HepG2 (cell line): ENCODE results near the gene THRSP. TPM values are rescaled to one million over a fixed set of nuclear protein-coding genes. Genes with fewer than 3 reads are reported as not detected.

Experiments used
- GATAD2A ChIP-seq: IDR thresholded peaks from 2 replicates; pipeline ENCODE4 v1.6.1; 2016
- HNRNPUL1 ChIP-seq: fragments of 200-400 bp; formaldehyde crosslinking; IDR thresholded peaks from 2 replicates; pipeline ENCODE4 v1.6.1; 2017; ENCODE audit warnings: low read depth, mild to moderate bottlenecking, low read length, moderate library complexity
- NR2F1 ChIP-seq, 2 experiments: fragments of 450-650 bp in 1 of 2; formaldehyde crosslinking in 1 of 2; IDR thresholded peaks; 2 replicates each; pipeline versions ENCODE4 v1.5.0 to v1.6.1; 2016 to 2020; ENCODE audit warnings: mild to moderate bottlenecking in 1 of 2, missing compliant biosample characterization in 1 of 2, missing genetic modification reagents in 1 of 2, moderate library complexity in 1 of 2
- PHF8 ChIP-seq: sonication (generic); formaldehyde crosslinking; IDR thresholded peaks from 2 replicates; pipeline ENCODE4 v1.5.0; 2020; ENCODE audit warnings: missing genetic modification reagents
- PRPF4 ChIP-seq: fragments of 200-400 bp; formaldehyde crosslinking; IDR thresholded peaks from 2 replicates; pipeline ENCODE4 v1.6.1; 2016; ENCODE audit warnings: low read length, low read depth; ENCODE audit not compliant: poor library complexity, severe bottlenecking
- PTBP1 ChIP-seq: fragments of 200-400 bp; formaldehyde crosslinking; IDR thresholded peaks from 2 replicates; pipeline ENCODE4 v1.6.1; 2018; ENCODE audit warnings: low read length, low read depth; ENCODE audit not compliant: poor library complexity, severe bottlenecking
- SMARCE1 ChIP-seq: fragments of 450-650 bp; IDR thresholded peaks from 2 replicates; pipeline ENCODE4 v1.6.1; 2017; ENCODE audit warnings: borderline replicate concordance
- ZFAT ChIP-seq: sonication (generic); formaldehyde crosslinking; conservative IDR thresholded peaks from 2 replicates; pipeline ENCODE4 v1.8.1; 2023; ENCODE audit warnings: missing genetic modification reagents, inconsistent platforms
- ZNF10 ChIP-seq: sonication (generic); formaldehyde crosslinking; IDR thresholded peaks from 2 replicates; pipeline ENCODE4 v1.4.0; 2020; ENCODE audit warnings: mild to moderate bottlenecking, low read depth, missing genetic modification reagents, borderline replicate concordance
- ZNF235 ChIP-seq: sonication (generic); formaldehyde crosslinking; IDR thresholded peaks from 2 replicates; pipeline ENCODE4 v1.8.1; 2023; ENCODE audit warnings: mild to moderate bottlenecking, missing genetic modification reagents, borderline replicate concordance
- ZNF496 ChIP-seq: sonication (generic); formaldehyde crosslinking; IDR thresholded peaks from 2 replicates; pipeline ENCODE4 v1.8.1; 2023; ENCODE audit warnings: mild to moderate bottlenecking, moderate library complexity, missing genetic modification reagents; ENCODE audit not compliant: insufficient replicate concordance
- ZNF572 ChIP-seq: sonication (generic); formaldehyde crosslinking; IDR thresholded peaks from 2 replicates; pipeline ENCODE4 v1.5.1; 2020; ENCODE audit warnings: mild to moderate bottlenecking, missing genetic modification reagents
- ZNF615 ChIP-seq: sonication (generic); formaldehyde crosslinking; IDR thresholded peaks from 2 replicates; pipeline ENCODE4 v1.5.0; 2020; ENCODE audit warnings: mild to moderate bottlenecking, missing genetic modification reagents, borderline replicate concordance
- polyA plus RNA-seq, 8 experiments: library from polyadenylated mRNA; depleted of rRNA in 3 of 8; stranded (reverse) in 7 of 8; unstranded in 1 of 8; fragments of >200 nt; fragmentation: Illumina TruSeq in 4 of 8; extraction: Trizol in 4 of 8; gene quantifications; 2 replicates each; pipeline versions ENCODE4 v1.2.1 to v1.2.3, GENCODE V29; 2011 to 2016; ENCODE audit warnings: low read depth in 4 of 8, missing spikeins in 1 of 8, mixed read lengths in 1 of 8; ENCODE audit not compliant: insufficient read depth in 1 of 8
- total RNA-seq, 5 experiments: library from RNA; depleted of rRNA; stranded (reverse); fragments of >200 nt; fragmentation: Illumina TruSeq; extraction: Trizol; gene quantifications; 2 replicates each; pipeline ENCODE4 v1.2.3, GENCODE V29; 2016; ENCODE audit warnings: low read depth in 1 of 5
- TF ChIP-seq, protein P1 (sequence below): sonication (generic); formaldehyde crosslinking; IDR thresholded peaks from 2 replicates; pipeline ENCODE4 v1.4.0; 2020; ENCODE audit warnings: missing genetic modification reagents, borderline replicate concordance
- TF ChIP-seq, protein P2 (sequence below): sonication (generic); formaldehyde crosslinking; IDR thresholded peaks from 2 replicates; pipeline ENCODE4 v1.5.0; 2020; ENCODE audit warnings: missing genetic modification reagents
- TF ChIP-seq, protein P3 (sequence below): sonication (generic); formaldehyde crosslinking; IDR thresholded peaks from 2 replicates; pipeline ENCODE4 v1.9.0; 2021; ENCODE audit warnings: missing genetic modification reagents, mild to moderate bottlenecking, borderline replicate concordance
- TF ChIP-seq, protein P4 (sequence below): sonication (generic); formaldehyde crosslinking; IDR thresholded peaks from 2 replicates; pipeline ENCODE4 v1.5.0; 2020; ENCODE audit warnings: mild to moderate bottlenecking, missing genetic modification reagents
- TF ChIP-seq, protein P5 (sequence below): sonication (generic); formaldehyde crosslinking; IDR thresholded peaks from 2 replicates; pipeline ENCODE4 v1.8.0; 2023; ENCODE audit warnings: mild to moderate bottlenecking, missing genetic modification reagents

The THRSP gene
- total and polyA plus RNA-seq, 2 of the 13 experiments (the other 11 are each of a cell fraction or from before 2014, with no cell fraction given) = 0.13 to 0.58 TPM

DNA sequence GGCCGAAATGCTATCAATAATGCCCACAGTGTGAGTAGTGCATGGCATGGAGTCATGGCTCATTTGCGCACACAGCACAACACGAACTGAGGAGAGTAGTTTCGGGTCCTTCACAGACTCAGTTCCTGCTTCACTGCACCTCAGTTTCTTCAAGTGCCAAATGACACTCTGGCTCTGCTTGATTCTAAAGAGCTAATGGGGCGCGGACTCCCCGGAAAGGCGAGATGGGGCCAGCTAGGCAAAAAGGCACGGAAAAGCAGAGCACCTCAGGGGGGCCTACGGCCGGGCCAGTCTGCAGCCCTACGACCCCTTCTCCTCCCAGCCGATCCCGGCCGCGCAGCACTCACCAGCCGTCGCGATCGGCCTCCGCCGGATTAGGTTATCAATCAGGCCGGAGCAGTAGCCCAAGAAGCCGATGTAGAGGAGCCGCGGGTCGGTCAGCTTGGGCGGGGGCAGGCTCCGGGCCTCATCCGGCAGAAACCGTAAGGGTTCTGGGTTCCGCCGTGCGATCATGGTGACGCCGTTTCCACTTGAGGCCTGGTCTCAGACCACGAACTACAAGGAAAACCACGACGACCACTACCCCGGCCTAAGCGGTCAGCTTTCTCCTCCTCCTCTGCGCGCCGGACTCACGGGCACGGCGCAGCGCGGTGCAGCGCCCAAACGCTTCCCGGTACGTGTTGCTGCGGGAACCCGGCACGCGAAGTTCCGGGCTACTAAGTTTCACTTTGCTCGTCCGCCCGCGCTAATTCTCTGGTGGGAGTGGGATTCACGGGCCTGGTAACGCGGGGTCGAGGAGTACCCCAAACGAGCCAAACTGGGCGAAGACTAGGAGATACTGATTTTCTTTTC is 15.8 kb downstream of the THRSP start, which contains the start of gene NDUFC2 (continued):
- TF ChIP-seq PRPF4 = no peak
- TF ChIP-seq ZNF572 (CRISPR knock-in tag) = peak; percentile 92
- TF ChIP-seq ZNF235 (CRISPR knock-in tag) = no peak; the same call in 1 of the 2 replicates
- TF ChIP-seq, protein P1, sequence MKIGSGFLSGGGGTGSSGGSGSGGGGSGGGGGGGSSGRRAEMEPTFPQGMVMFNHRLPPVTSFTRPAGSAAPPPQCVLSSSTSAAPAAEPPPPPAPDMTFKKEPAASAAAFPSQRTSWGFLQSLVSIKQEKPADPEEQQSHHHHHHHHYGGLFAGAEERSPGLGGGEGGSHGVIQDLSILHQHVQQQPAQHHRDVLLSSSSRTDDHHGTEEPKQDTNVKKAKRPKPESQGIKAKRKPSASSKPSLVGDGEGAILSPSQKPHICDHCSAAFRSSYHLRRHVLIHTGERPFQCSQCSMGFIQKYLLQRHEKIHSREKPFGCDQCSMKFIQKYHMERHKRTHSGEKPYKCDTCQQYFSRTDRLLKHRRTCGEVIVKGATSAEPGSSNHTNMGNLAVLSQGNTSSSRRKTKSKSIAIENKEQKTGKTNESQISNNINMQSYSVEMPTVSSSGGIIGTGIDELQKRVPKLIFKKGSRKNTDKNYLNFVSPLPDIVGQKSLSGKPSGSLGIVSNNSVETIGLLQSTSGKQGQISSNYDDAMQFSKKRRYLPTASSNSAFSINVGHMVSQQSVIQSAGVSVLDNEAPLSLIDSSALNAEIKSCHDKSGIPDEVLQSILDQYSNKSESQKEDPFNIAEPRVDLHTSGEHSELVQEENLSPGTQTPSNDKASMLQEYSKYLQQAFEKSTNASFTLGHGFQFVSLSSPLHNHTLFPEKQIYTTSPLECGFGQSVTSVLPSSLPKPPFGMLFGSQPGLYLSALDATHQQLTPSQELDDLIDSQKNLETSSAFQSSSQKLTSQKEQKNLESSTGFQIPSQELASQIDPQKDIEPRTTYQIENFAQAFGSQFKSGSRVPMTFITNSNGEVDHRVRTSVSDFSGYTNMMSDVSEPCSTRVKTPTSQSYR (CRISPR knock-in tag) = peak; percentile 55; the same call in 1 of the 2 replicates
- peak; percentile 63 for TF ChIP-seq PTBP1
- TF ChIP-seq, protein P2, sequence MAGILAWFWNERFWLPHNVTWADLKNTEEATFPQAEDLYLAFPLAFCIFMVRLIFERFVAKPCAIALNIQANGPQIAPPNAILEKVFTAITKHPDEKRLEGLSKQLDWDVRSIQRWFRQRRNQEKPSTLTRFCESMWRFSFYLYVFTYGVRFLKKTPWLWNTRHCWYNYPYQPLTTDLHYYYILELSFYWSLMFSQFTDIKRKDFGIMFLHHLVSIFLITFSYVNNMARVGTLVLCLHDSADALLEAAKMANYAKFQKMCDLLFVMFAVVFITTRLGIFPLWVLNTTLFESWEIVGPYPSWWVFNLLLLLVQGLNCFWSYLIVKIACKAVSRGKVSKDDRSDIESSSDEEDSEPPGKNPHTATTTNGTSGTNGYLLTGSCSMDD = 0 out of 2 replicates have a peak, but pooled peaks have one; percentile 41
- TF ChIP-seq, protein P3, sequence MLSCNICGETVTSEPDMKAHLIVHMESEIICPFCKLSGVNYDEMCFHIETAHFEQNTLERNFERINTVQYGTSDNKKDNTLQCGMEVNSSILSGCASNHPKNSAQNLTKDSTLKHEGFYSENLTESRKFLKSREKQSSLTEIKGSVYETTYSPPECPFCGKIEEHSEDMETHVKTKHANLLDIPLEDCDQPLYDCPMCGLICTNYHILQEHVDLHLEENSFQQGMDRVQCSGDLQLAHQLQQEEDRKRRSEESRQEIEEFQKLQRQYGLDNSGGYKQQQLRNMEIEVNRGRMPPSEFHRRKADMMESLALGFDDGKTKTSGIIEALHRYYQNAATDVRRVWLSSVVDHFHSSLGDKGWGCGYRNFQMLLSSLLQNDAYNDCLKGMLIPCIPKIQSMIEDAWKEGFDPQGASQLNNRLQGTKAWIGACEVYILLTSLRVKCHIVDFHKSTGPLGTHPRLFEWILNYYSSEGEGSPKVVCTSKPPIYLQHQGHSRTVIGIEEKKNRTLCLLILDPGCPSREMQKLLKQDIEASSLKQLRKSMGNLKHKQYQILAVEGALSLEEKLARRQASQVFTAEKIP = no peak
- TF ChIP-seq, protein P4, sequence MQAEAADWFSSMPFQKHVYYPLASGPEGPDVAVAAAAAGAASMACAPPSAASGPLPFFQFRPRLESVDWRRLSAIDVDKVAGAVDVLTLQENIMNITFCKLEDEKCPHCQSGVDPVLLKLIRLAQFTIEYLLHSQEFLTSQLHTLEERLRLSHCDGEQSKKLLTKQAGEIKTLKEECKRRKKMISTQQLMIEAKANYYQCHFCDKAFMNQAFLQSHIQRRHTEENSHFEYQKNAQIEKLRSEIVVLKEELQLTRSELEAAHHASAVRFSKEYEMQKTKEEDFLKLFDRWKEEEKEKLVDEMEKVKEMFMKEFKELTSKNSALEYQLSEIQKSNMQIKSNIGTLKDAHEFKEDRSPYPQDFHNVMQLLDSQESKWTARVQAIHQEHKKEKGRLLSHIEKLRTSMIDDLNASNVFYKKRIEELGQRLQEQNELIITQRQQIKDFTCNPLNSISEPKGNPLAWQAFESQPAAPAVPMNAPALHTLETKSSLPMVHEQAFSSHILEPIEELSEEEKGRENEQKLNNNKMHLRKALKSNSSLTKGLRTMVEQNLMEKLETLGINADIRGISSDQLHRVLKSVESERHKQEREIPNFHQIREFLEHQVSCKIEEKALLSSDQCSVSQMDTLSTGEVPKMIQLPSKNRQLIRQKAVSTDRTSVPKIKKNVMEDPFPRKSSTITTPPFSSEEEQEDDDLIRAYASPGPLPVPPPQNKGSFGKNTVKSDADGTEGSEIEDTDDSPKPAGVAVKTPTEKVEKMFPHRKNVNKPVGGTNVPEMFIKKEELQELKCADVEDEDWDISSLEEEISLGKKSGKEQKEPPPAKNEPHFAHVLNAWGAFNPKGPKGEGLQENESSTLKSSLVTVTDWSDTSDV (CRISPR knock-in tag) = peak; percentile 94
- TF ChIP-seq SMARCE1 = no peak
- peak; percentile 87 for TF ChIP-seq GATAD2A
- TF ChIP-seq, protein P5, sequence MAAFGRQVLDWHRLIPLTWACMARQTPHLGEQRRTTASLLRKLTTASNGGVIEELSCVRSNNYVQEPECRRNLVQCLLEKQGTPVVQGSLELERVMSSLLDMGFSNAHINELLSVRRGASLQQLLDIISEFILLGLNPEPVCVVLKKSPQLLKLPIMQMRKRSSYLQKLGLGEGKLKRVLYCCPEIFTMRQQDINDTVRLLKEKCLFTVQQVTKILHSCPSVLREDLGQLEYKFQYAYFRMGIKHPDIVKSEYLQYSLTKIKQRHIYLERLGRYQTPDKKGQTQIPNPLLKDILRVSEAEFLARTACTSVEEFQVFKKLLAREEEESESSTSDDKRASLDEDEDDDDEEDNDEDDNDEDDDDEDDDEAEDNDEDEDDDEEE (CRISPR knock-in tag) = peak; percentile 92
- TF ChIP-seq ZNF10 (CRISPR knock-in tag) = no peak
- peak; percentile 97 for TF ChIP-seq PHF8 (CRISPR knock-in tag)
- peak; percentile 67; the same call in 1 of the 2 replicates for TF ChIP-seq ZNF615
- no peak for TF ChIP-seq ZNF496 (CRISPR knock-in tag)
- TF ChIP-seq NR2F1 (CRISPR knock-in tag; IDR thresholded peaks at IDR 0.05) = no peak; a peak in 1 of 4 replicates
- TF ChIP-seq HNRNPUL1 = 0 out of 2 replicates have a peak, but pooled peaks have one; percentile 31
- 0 out of 2 replicates have a peak, but pooled peaks have one; percentile 81 for TF ChIP-seq ZFAT (CRISPR knock-in tag)
